Measurements from ENCODE around the gene RNF144A.
"Not testable (repeated sequence)": the region's sequence is repeated elsewhere in the genome, so short reads cannot be mapped to it uniquely, and the experiment has no call there.

The RNF144A gene

GRCh38 chr2:6917071-6917760, at the start of gene RNF144A:
RNF144A (plus strand) TSS chr2:6917412; CDS start chr2:6996927, 79,515 bp downstream.
- peak; percentile 62 for DNase-seq (ENCODE audit: low read depth)

GRCh38 chr2:6872394-6872793, 44.8 kb upstream of the RNF144A start:
- no peak for DNase-seq (ENCODE audit: low read depth)

GRCh38 chr2:6874032-6874431, 43.2 kb upstream of the RNF144A start:
- no peak for DNase-seq (ENCODE audit: low read depth)

- no peak for DNase-seq (ENCODE audit: low read depth)
Measured at GRCh38 chr2:6876309-6876708, 40.9 kb upstream of the RNF144A start.

GRCh38 chr2:6877402-6878304, 39.6 kb upstream of the RNF144A start, which contains the start of gene RSAD2:
RSAD2 (plus strand) TSS chr2:6877777; CDS start chr2:6877801, 24 bp downstream.
- DNase-seq (ENCODE audit: low read depth), result no peak

- no peak for DNase-seq (ENCODE audit: low read depth)
Measured at GRCh38 chr2:6878549-6878948, 38.7 kb upstream of the RNF144A start.

- DNase-seq (ENCODE audit: low read depth), result no peak
Measured at GRCh38 chr2:6879011-6879410, 38.2 kb upstream of the RNF144A start.

- no peak for DNase-seq (ENCODE audit: low read depth)
Measured at GRCh38 chr2:6880200-6880733, 36.9 kb upstream of the RNF144A start.

GRCh38 chr2:6881046-6881445, 36.2 kb upstream of the RNF144A start:
- no peak for DNase-seq (ENCODE audit: low read depth)

- DNase-seq (ENCODE audit: low read depth), result no peak
Measured at GRCh38 chr2:6881516-6881915, 35.7 kb upstream of the RNF144A start.

- DNase-seq (ENCODE audit: low read depth), result no peak
Measured at GRCh38 chr2:6883448-6884122, 33.6 kb upstream of the RNF144A start.

GRCh38 chr2:6885551-6885950, 31.7 kb upstream of the RNF144A start:
- DNase-seq (ENCODE audit: low read depth), result no peak

GRCh38 chr2:6885968-6886367, 31.2 kb upstream of the RNF144A start:
- DNase-seq (ENCODE audit: low read depth), result no peak

GRCh38 chr2:6887751-6888192, 29.4 kb upstream of the RNF144A start:
- no peak for DNase-seq (ENCODE audit: low read depth)

- no peak for DNase-seq (ENCODE audit: low read depth)
Measured at GRCh38 chr2:6888724-6889123, 28.5 kb upstream of the RNF144A start.

GRCh38 chr2:6893876-6894482, 23.2 kb upstream of the RNF144A start:
- no peak for DNase-seq (ENCODE audit: low read depth)

- DNase-seq (ENCODE audit: low read depth), result no peak
Measured at GRCh38 chr2:6896930-6897759, 20.1 kb upstream of the RNF144A start.

- DNase-seq (ENCODE audit: low read depth), result not testable (repeated sequence)
Measured at GRCh38 chr2:6902581-6902980, 14.6 kb upstream of the RNF144A start.

- DNase-seq (ENCODE audit: low read depth), result no peak
Measured at GRCh38 chr2:6905668-6906067, 11.5 kb upstream of the RNF144A start.

GRCh38 chr2:6906165-6906741, 11.0 kb upstream of the RNF144A start:
- no peak for DNase-seq (ENCODE audit: low read depth)

- DNase-seq (ENCODE audit: low read depth), result no peak
Measured at GRCh38 chr2:6908291-6908690, 8.9 kb upstream of the RNF144A start.
